ENCODE measurements around the gene UMODL1.

- TF ChIP-seq POLR2A (IDR thresholded peaks at IDR 0.05; ENCODE audit: low read depth, low read length): no peak
- no peak for TF ChIP-seq POLR2AphosphoS5 (IDR thresholded peaks at IDR 0.05; ENCODE audit: low read depth, low read length)
- TF ChIP-seq TAF1 (IDR thresholded peaks at IDR 0.05; ENCODE audit: borderline replicate concordance, low read depth, low read length): no peak
Measured at GRCh38 chr21:42117967-42118780, 47.1 kb downstream of the UMODL1 start.

Data from GM12892 (cell line).